ENCODE results near the gene OTOGL.

- TF ChIP-seq CTCF (IDR thresholded peaks at IDR 0.05; ENCODE audit: low read length): no peak
- TF ChIP-seq EZH2 (IDR thresholded peaks at IDR 0.05; ENCODE audit: borderline replicate concordance, low read length): no peak
These were observed 282.9 kb downstream of the OTOGL start for GRCh38 chr12:80382254-80382653.
